ENCODE data around the gene HOXA5. TPM values are rescaled to one million over a fixed set of nuclear protein-coding genes. Genes with fewer than 3 reads are reported as not detected.

HOXA5 gene
- total RNA-seq, 1 donor from 2014 or later = 0.59 TPM

DNA sequence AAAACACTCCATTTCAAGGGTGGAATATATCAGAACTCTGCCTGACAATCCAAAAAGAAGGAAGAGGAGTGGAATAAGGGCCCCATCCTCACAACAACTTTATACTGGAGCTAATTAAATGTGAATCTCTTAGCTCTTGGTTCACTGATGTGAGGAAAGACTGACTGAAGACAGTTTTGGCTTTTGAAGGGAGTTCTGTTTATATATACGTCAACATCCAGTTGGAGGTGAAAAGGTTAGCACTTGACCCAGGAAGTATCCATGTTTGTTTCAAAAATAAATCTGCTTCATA is 50.7 kb downstream of the HOXA5 start:
- no peak for DNase-seq (ENCODE audit: low spot score)
- H3K36me3 Mint-ChIP-seq (ENCODE audit: low read depth, unreplicated experiment) = no peaks in the 10 kb centered on the region
- H3K4me1 Mint-ChIP-seq (ENCODE audit: unreplicated experiment) = peaks cover 46% of the 10 kb centered on the region
- TF ChIP-seq, protein P1, sequence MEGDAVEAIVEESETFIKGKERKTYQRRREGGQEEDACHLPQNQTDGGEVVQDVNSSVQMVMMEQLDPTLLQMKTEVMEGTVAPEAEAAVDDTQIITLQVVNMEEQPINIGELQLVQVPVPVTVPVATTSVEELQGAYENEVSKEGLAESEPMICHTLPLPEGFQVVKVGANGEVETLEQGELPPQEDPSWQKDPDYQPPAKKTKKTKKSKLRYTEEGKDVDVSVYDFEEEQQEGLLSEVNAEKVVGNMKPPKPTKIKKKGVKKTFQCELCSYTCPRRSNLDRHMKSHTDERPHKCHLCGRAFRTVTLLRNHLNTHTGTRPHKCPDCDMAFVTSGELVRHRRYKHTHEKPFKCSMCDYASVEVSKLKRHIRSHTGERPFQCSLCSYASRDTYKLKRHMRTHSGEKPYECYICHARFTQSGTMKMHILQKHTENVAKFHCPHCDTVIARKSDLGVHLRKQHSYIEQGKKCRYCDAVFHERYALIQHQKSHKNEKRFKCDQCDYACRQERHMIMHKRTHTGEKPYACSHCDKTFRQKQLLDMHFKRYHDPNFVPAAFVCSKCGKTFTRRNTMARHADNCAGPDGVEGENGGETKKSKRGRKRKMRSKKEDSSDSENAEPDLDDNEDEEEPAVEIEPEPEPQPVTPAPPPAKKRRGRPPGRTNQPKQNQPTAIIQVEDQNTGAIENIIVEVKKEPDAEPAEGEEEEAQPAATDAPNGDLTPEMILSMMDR (IDR thresholded peaks at IDR 0.05; ENCODE audit: unreplicated experiment) = no peak
- H3K27ac Mint-ChIP-seq (ENCODE audit: unreplicated experiment) = no peak overlapping the region
- no peaks in the 10 kb centered on the region for H3K9me3 Mint-ChIP-seq (ENCODE audit: unreplicated experiment)
- peaks cover 38% of the 10 kb centered on the region for H3K27me3 Mint-ChIP-seq (ENCODE audit: unreplicated experiment)
- H3K4me3 Mint-ChIP-seq (ENCODE audit: unreplicated experiment) = no peak overlapping the region

DNA sequence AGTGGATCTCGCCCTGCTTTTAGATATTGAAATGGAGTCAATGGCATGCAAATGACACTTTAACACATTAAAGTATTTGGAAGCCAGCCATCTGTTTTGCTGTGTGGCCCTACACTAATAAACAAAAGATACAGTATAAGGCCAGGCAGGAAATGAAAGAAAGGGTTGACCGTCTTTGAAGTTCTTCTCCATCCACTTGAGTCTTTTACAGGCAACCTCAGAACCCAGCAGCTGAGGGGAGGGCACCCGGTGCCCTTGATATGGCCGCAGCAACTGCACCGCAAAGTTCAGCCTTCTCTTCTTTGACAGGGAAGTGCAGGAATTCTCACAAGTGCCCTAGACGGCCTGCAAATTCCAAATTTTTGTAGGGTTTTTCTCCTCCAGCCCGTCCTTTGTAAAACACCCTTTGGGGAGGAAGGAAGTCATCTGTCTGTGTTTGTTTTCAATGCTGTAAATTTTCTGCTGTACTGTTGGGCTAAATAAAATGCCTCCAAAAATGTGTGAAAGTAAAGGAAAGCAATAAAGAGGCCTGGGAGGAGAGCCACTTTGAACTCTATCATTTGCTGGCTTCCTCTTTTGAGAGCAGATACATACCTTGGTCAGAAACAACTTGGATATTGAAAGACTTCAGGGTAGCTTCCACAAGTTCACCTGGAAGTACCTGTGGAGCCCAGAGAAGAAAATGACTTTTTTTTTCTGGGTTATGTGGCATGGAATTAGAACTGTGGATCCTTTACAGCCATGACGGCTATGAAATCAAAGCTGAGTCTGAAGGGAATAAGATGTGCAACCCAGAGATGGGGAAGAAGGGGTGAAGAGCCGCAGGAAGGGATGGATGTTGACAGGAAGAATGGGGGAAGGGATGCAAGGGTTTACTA is 51.3 kb downstream of the HOXA5 start:
- peaks cover 47% of the 10 kb centered on the region for H3K4me1 Mint-ChIP-seq (ENCODE audit: unreplicated experiment)
- H3K27ac Mint-ChIP-seq (ENCODE audit: unreplicated experiment) = no peak overlapping the region
- no peaks in the 10 kb centered on the region for H3K9me3 Mint-ChIP-seq (ENCODE audit: unreplicated experiment)
- TF ChIP-seq, protein P1 (IDR thresholded peaks at IDR 0.05; ENCODE audit: unreplicated experiment) = no peak
- no peak overlapping the region for H3K4me3 Mint-ChIP-seq (ENCODE audit: unreplicated experiment)
- peaks cover 34% of the 10 kb centered on the region for H3K27me3 Mint-ChIP-seq (ENCODE audit: unreplicated experiment)
- DNase-seq (ENCODE audit: low spot score) = no peak
- no peaks in the 10 kb centered on the region for H3K36me3 Mint-ChIP-seq (ENCODE audit: low read depth, unreplicated experiment)

DNA sequence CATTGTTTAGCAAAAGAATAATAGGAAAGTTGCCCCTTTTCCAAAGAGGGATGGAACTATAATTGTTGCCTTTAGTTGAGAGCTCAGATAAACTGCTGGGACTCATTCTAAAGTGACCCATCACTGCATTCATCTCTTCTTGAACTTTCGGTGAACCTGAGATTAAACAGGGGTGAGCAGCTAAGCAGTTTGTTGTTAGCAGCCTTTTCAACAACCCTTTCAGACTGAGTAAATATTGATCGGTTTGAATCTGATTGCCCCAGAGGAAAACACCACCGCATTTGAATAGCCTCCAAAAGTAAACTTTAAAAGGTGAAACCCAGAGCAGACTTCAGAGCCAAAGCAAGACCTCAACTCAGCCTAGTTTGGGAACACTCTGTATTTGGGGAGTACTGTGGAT is 52.4 kb downstream of the HOXA5 start:
- no peak for DNase-seq (ENCODE audit: low spot score)
- Mint-ChIP-seq H3K27ac (ENCODE audit: unreplicated experiment) (no peak overlapping the region), H3K4me1 (ENCODE audit: unreplicated experiment) (peaks cover 46% of the 10 kb centered on the region), H3K27me3 (ENCODE audit: unreplicated experiment) (peaks cover 33% of the 10 kb centered on the region), H3K9me3 (ENCODE audit: unreplicated experiment) (no peaks in the 10 kb centered on the region), H3K36me3 (ENCODE audit: low read depth, unreplicated experiment) (no peaks in the 10 kb centered on the region), H3K4me3 (ENCODE audit: unreplicated experiment) (no peak overlapping the region)
- TF ChIP-seq, protein P1 (IDR thresholded peaks at IDR 0.05; ENCODE audit: unreplicated experiment) = no peak

Small RNA genes within 50 kb of the gene (microRNA-seq; reads per million reads assigned to microRNA genes)
- gene MIR196B (ENCODE audit: unreplicated experiment) = 272 reads per million, percentile 87 among the genes with 10 or more reads in this experiment

Other genes starting within 250 kb of the HOXA5 start
- 3.5 TPM for gene HOXA1, start 47.7 kb downstream of the HOXA5 start, total RNA-seq (ENCODE audit: unreplicated experiment)
- 1.1 TPM for gene HOXA2, start 41.0 kb downstream of the HOXA5 start, total RNA-seq (ENCODE audit: unreplicated experiment)
- 0.31 TPM for gene HOXA4, start 12.9 kb downstream of the HOXA5 start, total RNA-seq (ENCODE audit: unreplicated experiment)
- not detected for gene HOXA6, start 4.1 kb upstream of the HOXA5 start, total RNA-seq (ENCODE audit: unreplicated experiment)
- gene HOXA3, start 8.9 kb upstream of the HOXA5 start, total RNA-seq (ENCODE audit: unreplicated experiment) = 0.13 TPM
- gene HOXA7, start 13.0 kb upstream of the HOXA5 start, total RNA-seq (ENCODE audit: unreplicated experiment) = not detected
- gene HOXA9, start 21.9 kb upstream of the HOXA5 start, total RNA-seq (ENCODE audit: unreplicated experiment) = 0.80 TPM
- not detected for gene HOXA10, start 30.6 kb upstream of the HOXA5 start, total RNA-seq (ENCODE audit: unreplicated experiment)
- not detected for gene HOXA11, start 41.6 kb upstream of the HOXA5 start, total RNA-seq (ENCODE audit: unreplicated experiment)
- gene HOXA13, start 56.4 kb upstream of the HOXA5 start, total RNA-seq (ENCODE audit: unreplicated experiment) = not detected
- gene EVX1, start 99.1 kb upstream of the HOXA5 start, total RNA-seq (ENCODE audit: unreplicated experiment) = 0.51 TPM

Measured in endothelial cell (in vitro differentiated cells).